Left colon (tissue), 2 donors: ENCODE data around the gene COLEC12. TPM values are rescaled to one million over a fixed set of nuclear protein-coding genes. Genes with fewer than 3 reads are reported as not detected.

Experiments
- ATAC-seq: fragments of 200-7000 bp; cut with Tn5 transposase; one replicate; pipeline ENCODE4 v1.9.1; 2020; ENCODE audit warnings: mild to moderate bottlenecking, moderate library complexity
- DNase-seq, 2 donors: peaks; one replicate each; pipeline ENCODE4 v3.0.0-alpha.2; 2020
- intact Hi-C, 2 donors: fragments of 100-400 bp; cut with DNase I in 1 of 2; cut with micrococcal nuclease in 1 of 2; formaldehyde crosslinking; loops; one replicate each; pipeline versions ENCODE4 v1.11.2 to v1.14.0; 2022; cut with DNase I, micrococcal nuclease
- total RNA-seq, 2 donors: library from RNA; stranded (reverse); fragmentation: NEBNext Ultra II Directional; extraction: Animal tissue kit (Norgen Biotek cat#: 25700); gene quantifications; one replicate each; pipeline ENCODE4 v1.2.1, GENCODE V29; 2021
- donor health status: DM: no; HTN: no; CAD: no.
- donor health status: DM: yes; HTN: yes; CAD: no.

COLEC12 gene
- total RNA-seq, 2 donors from 2014 or later = 2.7 to 6.4 TPM

DNA sequence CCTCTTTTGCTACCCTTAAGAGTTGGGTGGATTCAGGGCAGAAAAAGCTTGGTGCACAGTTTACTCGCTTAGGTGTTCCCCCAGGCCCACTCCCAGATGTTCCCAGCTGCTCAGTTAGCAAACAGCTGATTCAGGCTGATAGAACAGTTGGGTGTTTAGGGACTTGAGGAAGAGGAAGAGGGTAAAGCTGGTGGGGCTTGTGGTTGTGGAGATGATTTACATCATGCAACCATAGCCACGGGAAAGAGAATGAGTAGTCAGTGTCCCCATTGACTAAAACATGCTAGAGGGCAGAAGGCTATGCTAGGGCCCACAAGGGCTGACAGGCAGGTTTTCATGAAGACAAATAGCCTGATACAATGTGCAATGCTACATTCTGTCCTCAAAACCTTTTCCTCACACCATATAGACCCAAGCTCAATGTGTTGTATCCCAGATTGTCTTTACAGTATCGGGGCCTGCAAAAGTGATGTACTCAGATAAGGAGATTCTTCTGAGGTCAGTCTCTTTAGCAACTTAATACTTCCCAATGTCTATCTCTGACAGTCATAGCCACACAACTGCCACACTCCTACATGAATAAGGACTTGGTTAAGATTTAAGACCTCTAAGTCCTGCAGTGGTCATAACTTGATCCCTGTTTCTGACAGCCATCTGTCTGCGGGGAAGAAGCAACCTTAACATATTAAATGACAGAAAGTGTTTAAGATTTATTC lies 15.6 kb downstream of the COLEC12 start:
- ATAC-seq (no peak), DNase-seq (no peak)
- intact Hi-C loops = no loop called here

GRCh38 chr18:478681-479080 lies 21.8 kb downstream of the COLEC12 start:
- DNase-seq (no peak), ATAC-seq (no peak)
- intact Hi-C loops = no loop called here

DNA sequence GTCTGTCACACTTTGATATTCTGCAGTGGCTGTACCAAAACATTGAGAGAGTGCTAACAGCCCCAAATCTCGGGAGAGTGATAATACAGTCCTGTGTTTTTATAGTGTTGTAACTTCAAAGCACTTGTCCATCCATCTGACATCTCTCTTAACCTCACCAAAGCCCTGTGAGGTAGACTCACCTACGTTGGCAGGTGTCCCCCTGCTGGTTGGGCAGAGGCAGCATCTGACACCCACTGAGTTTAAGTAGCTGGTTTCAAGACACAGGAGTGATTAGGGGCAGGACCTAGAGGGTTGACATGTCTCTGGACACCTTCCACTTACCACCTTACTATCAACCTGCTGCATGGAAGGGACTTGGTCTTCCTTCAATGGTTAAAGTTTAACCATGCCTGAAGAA lies 22.9 kb downstream of the COLEC12 start:
- intact Hi-C loops = no loop called here
- DNase-seq = no peak
- ATAC-seq = peak; percentile 69

GRCh38 chr18:476251-476664 lies 24.2 kb downstream of the COLEC12 start:
- intact Hi-C loops = no loop called here
- ATAC-seq (no peak), DNase-seq (no peak)

DNA sequence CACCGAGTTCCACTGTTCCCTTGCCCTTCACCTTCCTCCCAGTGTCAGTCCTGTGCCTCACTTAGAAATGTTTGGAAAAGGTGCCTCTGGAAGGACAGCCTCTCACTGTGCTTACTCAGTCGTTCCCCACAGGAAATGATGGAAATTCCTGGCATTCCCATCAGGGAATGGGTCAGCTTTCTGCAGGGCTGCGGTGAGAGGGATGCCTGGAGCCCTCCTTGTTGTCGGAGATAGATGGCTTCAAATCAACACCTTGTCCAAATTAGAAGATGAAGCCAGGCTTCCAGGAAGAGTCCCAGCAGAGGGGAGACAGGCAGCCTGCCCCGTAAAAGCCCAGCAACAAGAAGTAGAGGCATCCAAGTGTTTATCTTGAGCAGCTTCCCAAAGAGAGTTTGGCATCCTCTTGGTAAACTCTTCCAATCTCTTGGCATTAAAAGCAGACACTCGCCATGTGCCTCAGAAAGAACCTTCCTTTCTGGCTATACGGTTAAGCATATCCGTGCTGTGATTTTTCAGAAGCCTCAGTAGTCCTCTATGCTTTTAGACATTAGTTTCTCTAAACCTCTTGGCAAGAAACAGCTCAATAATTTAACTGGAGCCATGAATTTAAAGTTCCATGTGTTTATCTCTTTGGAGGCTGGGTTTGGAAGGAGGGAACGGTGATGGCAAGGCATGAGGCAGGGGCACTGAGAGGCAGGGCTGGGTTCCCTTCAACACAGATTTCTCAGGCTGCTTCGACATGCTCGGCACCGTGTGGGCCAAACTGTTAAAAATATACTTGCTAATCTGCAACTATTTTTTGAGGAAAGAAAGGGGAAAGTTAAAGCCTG lies 25.1 kb downstream of the COLEC12 start:
- ATAC-seq (no peak), DNase-seq (no peak)
- intact Hi-C loops = no loop called here

DNA sequence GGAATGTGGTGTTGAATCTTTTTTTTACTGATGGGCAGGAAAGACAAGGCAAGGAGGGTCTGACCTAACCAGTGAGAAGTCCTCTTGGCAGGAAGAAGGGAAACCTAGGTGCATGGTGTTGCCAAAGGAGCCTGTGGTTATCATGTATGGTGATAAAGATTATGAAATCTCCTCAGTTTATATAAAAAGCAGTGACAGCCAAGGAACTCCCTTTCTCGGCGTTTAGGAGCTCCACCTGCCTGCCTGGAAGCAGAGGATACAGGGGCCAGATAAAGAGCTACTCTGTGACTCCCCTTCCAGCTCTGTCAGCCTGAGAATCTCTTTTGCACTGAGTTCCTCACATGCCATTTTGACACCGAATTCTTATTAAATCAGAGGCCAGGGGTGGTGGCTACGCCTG lies 26.1 kb downstream of the COLEC12 start:
- intact Hi-C loops = no loop called here
- ATAC-seq (no peak), DNase-seq (no peak)

- ATAC-seq (no peak), DNase-seq (no peak)
- intact Hi-C loops = no loop called here
Observed at GRCh38 chr18:473802-474201, 26.7 kb downstream of the COLEC12 start.

DNA sequence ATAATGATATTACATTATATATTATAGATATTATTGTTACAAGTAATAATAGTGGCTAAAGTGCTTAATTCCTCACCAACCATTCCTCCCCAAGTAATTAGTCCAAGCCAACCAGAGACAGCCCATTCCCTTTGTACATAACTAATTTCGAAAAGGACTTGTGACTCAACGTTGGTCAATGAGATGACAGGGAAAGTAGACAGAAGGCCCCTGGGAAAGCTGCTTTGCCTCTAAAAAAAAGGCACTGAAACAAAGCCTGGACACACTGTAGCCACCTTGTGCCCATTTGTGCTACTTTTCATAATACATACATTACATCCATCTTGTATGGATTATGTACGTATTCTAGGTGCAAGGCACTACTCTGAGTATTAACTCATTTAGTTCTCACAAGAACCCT lies 28.8 kb downstream of the COLEC12 start:
- ATAC-seq = no peak
- intact Hi-C loops = no loop called here
- no peak for DNase-seq

DNA sequence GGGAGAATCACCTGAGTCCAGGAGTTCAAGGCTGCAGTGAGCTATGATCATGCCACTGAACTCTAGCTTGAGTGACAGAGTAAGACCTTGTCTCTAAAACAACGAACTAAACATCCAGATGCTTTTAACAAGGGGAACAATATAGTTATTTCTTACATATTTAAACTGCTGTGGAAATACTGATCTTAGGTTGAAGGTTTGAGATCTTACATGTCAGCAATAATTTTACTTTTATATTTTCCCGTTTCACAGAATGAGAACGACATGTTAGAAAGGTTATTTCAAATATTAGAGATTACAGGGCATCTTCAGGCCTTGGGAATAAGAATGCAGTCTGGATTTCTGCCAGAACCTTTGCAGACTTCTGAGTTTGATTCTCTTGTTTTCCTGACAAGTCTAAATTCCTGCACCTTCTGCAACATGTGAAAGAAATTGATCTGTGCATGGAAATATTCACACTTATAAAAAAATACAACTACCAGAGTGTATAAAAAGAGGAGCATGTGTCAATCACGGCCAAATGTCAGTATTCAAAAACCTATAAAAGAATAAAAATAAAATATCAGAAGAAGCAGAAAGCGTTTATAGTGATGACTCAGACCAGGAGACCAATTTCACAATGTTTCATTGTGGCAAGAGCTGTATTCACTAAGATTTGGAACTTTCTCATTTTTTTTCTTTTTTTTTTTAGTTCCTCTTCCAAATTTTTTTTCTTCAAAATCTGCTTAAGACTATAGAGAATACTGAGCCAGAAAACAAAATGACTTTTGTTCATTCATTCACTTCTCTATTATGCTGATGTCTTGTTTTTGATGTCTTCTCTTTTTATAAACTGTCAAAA lies 29.6 kb downstream of the COLEC12 start:
- intact Hi-C loops = no loop called here
- DNase-seq (no peak), ATAC-seq (no peak)

GRCh38 chr18:468955-469790 lies 31.3 kb downstream of the COLEC12 start:
- intact Hi-C loops = no loop called here
- ATAC-seq = no peak

GRCh38 chr18:463827-464541 lies 36.5 kb downstream of the COLEC12 start:
- no peak for ATAC-seq
- no peak for DNase-seq
- intact Hi-C loops = no loop called here

More at GRCh38 chr18:468955-469790, 31.3 kb downstream of the COLEC12 start:
- DNase-seq = no peak

DNA sequence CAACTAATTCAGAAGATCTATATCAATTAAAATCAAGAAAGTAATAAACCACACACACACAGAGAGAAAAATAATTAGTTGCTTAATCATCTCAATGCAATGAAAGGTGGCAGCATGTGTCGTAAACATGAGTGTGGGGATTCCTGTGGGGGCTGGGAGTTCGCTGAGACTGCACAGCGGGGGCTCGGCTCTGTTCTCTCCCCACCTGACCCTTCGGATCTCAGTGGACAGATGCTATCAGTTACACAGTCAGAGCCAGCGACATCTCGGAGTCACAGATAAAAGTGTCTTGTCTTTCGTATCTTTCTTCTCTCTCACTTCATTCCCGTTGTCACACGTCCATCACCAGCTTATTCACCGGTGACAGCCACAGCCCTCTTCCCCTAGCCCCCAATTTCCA lies 37.1 kb downstream of the COLEC12 start:
- ATAC-seq (no peak), DNase-seq (no peak)
- intact Hi-C loops = no loop called here

GRCh38 chr18:461762-462161 lies 38.7 kb downstream of the COLEC12 start:
- intact Hi-C loops = no loop called here
- DNase-seq = no peak
- ATAC-seq = no peak

- no peak for DNase-seq
- intact Hi-C loops = no loop called here
- no peak for ATAC-seq
Observed at GRCh38 chr18:460791-461190, 39.7 kb downstream of the COLEC12 start.

DNA sequence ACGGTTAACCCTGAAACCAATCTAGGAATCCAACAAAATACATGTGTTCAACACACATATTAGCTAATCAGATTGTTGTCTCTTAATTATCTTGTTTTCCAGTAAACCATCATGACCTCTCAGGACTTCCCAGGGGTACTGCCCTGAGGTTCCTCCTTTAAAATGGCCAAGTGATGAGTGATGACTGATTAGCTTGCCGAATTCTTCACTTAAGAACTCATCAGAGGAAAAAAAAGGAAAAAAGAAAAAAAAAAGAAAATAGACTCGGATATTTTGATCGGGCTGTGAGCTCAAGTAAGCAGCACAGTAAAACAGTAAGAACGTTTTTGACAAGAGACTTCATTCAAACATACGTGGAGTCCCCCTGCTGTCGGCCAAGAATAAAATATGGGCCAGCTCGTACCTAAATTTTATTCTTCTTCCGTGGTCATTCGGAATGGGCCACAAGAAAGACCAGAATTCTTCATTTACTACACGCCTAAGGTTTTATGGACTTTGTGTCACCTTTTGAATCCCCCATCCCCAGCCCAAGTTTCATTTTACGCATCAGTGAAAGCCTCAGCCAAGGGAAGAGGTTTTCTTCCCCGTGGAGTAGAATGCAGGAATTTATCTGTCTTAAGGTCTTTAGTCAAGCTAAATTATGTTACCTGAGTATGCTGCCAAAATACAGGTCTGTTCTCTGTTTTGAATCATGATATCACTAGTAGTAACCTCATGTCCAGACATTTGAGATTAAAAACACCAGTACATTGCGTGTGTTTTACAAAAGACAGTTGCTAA lies 40.5 kb downstream of the COLEC12 start:
- DNase-seq (no peak), ATAC-seq (no peak)
- intact Hi-C loops = no loop called here

- intact Hi-C loops = no loop called here
- ATAC-seq = no peak
Observed at GRCh38 chr18:457521-458412, 42.7 kb downstream of the COLEC12 start.

More at GRCh38 chr18:457521-458412, 42.7 kb downstream of the COLEC12 start:
- no peak for DNase-seq
